Activated naive CD4-positive, alpha-beta T cell treated with anti-CD3 and anti-CD28 coated beads, Interleukin-2, amount 50 U/mL, for 16 hours (primary cell): ENCODE measurements around the gene KRT2.
"Not testable (repeated sequence)": the region's sequence is repeated elsewhere in the genome, so short reads cannot be mapped to it uniquely, and the experiment has no call there.

Experiments
- DNase-seq: peaks from one replicate; pipeline ENCODE4 v3.0.0-alpha.2; 2020

Gene KRT2

DNA sequence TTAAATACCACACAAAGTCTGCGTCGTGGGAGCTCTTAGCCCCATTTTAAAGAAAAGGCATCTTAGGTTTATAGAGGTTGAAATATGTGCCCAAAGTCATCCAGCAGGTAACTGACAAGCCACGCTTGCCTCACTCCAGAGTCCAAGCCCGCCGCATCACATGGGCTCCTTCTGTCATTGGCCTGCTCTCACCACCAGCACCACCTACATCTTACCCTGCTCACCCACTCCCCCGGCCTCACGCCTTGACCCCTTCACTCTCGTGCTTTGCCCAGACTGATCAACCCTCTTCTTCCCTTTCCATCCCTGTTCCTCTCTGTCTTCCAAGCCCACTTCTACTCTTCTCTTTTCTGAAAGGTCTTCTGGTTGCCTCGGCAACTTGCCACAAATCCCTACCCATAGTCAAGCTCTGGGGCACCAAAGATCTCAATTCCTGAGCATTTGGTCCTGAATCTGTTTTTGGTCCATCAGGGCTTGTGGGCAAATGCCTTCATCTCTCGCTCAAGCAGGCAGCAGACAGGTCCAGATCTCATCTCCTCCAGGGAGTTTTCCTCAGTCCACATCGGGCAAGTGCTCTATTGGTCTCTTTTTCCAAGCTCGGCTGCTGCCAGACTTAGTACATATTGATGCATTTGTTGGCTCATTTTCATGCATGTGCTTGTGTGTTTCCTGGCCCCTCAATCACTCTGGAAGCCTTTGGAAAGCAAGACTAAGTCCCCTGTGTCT lies 31.7 kb upstream of the KRT2 start:
- DNase-seq, result no peak

DNA sequence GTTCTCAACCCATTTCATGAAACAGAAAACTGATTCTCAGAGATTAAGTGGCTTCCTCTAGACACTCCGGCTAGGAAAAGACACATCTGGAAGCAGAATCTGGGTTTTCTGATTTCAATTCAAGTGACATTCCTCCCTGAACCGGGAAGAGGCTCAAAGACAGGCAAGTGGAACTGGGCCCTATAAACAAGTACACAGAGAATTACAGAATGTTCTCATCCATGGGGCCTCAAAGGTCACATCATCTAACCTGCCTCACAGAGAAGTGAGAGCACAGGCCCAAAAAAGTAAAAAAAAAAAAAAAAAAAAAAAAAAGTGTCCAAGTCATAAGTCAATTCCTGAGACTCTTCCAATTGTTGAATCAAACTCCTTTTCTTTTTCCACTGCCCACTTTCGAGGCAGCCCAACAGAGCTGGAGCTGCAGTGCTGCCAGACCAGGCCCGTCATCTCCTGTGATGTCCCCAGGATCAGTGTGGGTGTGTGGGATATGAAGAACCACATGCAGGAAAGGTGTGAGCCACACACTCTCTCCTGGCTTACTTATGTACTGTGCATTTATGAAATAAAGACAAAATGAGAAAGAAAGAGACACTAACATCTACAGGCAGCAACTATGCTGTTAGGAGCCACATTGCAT lies 31.0 kb upstream of the KRT2 start:
- DNase-seq, result no peak

- DNase-seq, result no peak
Observed at GRCh38 chr12:52682381-52682660, 30.3 kb upstream of the KRT2 start.

DNA sequence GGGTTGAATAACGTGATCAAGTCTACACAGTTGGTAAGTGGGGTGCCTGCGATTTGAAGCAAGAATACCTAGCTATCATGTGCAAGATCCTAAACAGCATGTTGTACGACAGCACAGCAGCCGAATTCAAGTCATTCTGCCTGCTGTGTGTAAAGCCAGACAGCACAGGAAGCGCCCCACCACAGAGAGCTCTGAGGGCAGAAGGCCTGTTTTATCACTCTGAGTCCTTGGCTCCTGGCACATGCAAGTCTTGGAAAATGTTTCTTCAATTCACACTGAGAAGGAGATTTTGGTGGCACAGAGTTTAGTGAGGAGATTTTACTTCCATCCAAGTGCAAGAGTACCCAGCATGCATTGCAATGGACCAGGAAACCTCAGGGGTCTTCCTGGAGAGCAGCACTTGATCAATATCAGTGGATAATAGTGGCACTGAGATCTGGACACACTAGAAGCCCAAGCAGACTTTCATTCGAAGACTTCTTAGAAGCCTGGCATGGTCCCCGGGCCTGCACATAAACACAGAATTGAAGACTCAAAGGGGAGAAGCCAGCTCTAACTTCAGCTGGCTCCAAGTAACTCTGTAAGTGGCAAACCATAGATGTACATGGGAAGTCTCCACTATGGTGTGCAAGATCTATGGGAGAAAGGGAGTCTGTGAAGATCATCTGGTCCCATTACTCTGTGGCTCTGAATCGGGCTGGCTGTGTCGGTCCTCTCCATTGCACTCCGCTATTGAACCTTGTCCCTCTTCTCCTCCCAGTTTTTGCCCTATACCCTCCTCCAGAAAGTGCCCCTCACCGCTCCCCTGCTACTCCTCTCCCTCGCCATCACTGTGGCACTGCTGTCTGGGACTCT lies 29.7 kb upstream of the KRT2 start:
- peak; percentile 28 for DNase-seq

- no peak for DNase-seq
Observed at GRCh38 chr12:52680363-52680762, 28.4 kb upstream of the KRT2 start, which contains the start of gene KRT1. TSS of gene KRT1 (minus strand) at chr12:52680407. CDS start at chr12:52680348, 59 bp downstream.

- no peak for DNase-seq
Observed at GRCh38 chr12:52679875-52680274, 27.9 kb upstream of the KRT2 start.

DNA sequence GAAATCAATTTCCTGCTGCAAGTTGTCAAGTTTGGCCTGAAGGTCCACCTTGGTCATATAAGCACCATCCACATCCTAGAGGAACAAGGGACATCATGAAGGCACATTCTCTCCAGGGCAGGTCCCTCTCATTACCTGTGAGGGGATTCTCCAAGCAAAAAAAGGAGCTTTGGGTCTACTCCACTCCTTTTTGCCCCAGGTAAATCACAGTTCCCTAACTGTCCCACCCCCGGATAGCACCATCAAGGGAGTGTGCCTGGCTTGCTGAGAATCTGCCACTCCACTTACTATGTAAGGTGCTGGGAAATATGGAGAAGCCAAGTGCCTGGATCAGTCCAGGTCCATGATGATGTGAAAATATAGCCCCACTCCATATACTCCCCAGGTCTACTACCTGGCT lies 25.7 kb upstream of the KRT2 start:
- DNase-seq, result no peak

DNA sequence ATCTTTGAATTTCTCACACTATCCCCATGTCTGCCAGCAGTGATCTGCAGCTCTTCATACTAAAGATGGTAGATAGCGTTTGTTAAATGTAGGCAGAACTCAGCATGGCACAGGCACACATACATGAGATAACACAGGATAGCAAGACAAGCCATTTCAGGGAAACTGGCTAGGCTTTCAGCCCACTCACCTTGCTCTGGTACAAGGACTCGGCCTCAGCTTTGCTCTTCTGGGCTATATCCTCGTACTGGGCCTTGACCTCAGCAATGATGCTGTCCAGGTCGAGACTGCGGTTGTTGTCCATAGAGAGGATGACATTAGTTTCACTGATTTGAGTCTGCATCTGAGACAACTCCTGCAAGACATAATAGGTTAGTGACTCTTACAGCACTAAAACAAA lies 25.1 kb upstream of the KRT2 start:
- DNase-seq, result no peak

DNA sequence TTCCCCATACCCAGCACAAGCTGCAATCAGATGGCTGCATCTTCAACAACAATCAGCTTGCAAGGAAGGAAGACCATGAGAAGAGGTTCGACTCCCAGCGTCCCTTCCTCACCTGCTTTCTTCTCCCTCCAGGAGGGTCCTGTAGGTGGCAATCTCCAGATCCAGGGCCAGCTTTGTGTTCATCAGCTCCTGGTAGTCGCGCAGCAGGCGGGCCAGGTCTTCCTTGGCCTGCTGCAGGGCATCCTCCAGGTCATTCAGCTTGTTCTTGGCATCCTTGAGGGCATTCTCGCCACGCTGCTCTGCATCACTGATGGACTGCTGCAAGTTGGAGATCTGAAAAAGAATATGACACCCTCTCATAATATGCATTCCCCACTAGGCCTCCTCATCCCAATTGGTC lies 24.2 kb upstream of the KRT2 start:
- DNase-seq, result no peak

DNA sequence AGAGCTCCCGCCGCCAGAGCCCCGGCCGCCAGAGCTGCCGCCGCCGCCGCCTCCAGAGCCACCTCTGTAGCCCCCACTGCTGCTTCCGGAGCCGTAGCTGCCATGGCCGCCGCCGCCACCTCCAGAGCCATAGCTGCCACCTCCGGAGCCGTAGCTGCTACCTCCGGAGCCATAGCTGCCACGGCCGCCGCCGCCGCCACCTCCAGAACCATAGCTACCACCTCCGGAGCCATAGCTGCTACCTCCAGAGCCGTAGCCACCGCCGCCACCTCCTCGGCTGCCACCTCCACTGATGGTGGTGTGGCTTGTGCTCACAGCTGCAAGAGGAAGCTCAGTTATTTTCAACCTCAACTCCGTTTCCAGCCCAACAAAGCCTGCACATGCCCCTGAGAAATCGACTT lies 23.3 kb upstream of the KRT2 start:
- DNase-seq, result no peak

DNA sequence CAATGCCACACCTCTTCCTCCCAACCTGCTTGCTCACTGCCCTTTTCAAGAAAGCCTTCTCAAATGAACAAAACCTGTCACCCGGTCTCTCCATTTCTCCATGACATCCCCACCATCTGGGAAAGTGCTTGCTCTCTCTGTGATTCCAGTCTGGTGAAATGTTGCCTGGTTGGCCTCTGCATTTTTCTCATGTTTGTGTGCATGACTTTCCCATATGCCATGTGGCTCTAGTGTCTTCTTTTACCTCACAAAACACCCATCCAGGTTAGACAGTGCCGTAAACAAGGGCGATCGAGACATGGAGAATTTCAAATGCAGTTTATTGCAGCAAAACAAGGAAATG lies 22.4 kb upstream of the KRT2 start:
- DNase-seq, result no peak

GRCh38 chr12:52673713-52674432 lies 21.9 kb upstream of the KRT2 start:
- DNase-seq, result no peak

- DNase-seq, result no peak
Observed at GRCh38 chr12:52673217-52673616, 21.2 kb upstream of the KRT2 start.

- no peak for DNase-seq
Observed at GRCh38 chr12:52672321-52672933, 20.4 kb upstream of the KRT2 start.

- DNase-seq, result no peak
Observed at GRCh38 chr12:52670961-52671360, 18.9 kb upstream of the KRT2 start.

DNA sequence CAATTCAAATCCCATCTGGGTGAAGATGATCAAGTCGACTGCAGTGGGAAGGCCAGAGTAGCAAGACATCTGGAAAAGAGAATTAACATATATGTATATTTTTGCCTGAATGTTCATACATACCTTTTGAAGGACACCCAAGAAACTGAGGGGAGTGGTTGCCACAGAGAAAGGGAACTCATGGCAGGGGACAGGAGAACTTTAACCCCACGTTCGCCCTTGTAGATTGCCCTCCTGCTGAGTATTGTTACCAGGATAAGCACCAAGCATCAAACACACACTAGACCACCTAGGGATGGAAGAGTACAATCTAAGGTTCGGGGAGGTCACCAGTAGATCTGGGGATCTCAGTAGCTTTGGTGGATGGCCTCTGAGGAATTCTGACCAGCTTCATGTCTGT lies 18.5 kb upstream of the KRT2 start:
- DNase-seq, result no peak

GRCh38 chr12:52669941-52670340 lies 17.9 kb upstream of the KRT2 start:
- not testable (repeated sequence) for DNase-seq

DNA sequence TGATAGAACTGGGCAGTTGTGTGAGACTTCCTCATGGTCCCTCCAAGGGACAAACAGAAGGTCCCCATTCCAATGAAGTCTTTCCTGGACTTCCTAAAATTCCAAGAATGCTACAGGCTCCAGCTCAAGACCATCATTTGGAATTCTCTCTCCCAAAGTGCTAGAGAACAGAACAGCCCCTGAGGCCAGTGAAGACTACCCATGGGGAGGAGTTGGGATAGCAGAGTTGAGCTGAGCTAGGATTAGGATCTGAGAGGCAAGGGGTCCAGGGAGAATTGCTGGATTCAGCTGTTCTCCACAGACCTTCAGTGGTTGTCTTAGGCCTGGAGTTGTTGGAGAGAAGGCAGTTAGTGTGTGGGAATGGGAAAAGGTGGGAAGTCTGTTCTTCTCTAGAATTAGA lies 17.4 kb upstream of the KRT2 start:
- DNase-seq, result no peak

DNA sequence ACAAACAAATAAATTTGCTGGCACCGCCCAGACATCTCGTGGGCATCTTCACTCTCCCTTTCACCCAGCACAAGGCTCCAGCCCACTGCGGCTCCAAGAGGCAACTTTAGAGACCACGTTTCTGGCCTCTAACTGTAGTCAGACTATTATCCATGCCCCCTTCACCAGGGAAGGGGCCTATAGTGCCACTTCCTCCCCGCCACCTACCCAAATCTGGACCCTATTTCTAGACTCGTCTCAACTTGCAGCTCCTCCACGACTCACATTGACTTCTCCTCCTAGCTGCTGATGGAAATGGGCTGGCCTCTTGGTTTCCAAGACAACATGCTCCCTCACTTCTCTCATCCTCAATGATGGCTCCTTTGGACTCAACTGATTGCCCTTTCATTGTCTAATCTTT lies 15.9 kb upstream of the KRT2 start:
- DNase-seq, result no peak

DNA sequence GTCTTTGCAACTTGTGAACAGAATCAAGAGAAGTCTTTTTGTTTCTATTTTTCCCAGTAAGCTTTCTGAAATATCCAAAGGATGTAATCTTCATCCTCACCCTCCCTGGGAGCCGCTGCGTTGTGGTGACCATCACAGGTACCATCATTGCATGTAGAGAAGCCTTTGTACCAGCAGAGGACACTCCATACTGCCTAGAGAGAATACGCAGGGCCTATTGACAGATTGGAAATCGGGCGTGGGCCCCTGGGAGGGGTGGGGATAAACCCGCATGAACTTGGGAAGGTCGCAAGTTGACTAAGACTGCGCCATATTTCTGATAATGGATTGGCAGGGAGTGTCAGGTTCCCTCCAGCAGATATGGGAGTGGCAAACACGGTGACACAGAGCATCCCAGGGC lies 15.5 kb upstream of the KRT2 start:
- no peak for DNase-seq

DNA sequence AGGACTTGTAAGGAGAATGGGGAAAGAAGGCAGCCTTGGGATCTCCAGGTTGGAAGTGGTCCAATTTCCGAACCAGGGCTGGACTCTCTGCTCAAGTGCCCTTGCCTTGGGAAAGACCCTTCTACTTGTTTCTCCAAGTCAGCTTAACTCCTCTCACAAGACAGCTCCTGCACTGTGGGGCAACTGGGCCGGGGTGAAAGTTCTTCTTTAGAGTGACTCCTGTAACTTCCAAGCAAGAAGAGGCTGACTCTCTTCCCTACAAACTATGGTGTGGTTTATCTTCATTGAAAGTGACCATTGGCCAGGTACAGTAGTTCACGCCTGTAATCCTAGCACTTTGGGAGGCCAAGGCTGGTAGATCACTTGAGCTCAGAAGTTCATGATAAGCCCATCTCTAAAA lies 14.5 kb upstream of the KRT2 start:
- no peak for DNase-seq

GRCh38 chr12:52663420-52663819 lies 11.4 kb upstream of the KRT2 start:
- DNase-seq, result no peak

- no peak for DNase-seq
Observed at GRCh38 chr12:52662918-52663229, 10.9 kb upstream of the KRT2 start.
